HepG2 (cell line): Measurements from ENCODE around the gene TMEM130. TPM values are rescaled to one million over a fixed set of nuclear protein-coding genes. Genes with fewer than 3 reads are reported as not detected.
A peak's percentile ranks its signal among the peaks of the same experiment; 100 is the strongest.

Experiments
- ATAC-seq: fragments of 200-7000 bp; cut with Tn5 transposase; 3 replicates; pipeline ENCODE4 v1.9.1; 2020; ENCODE audit warnings: mild to moderate bottlenecking, moderate library complexity
- BruUV-seq: library from RNA; stranded (reverse); fragments of 400-500 nt; replicated peaks from 2 replicates; lab custom pipeline; 2021; lab: Mats Ljungman, UMichigan
- CTCF ChIA-PET: fragments of 300-600 bp; formaldehyde crosslinking; extraction: SDS; loops from one replicate; lab custom pipeline; 2021; ENCODE audit warnings: low total read pairs, inconsistent platforms, low intra/inter-chr PET ratio; lab: Yijun Ruan, JAX
- POLR2A ChIA-PET: fragments of 350-600 bp; sonication (Branson Sonifier 250); formaldehyde crosslinking; loops from one replicate; lab custom pipeline; 2020; ENCODE audit warnings: antibody characterized with exemption, inconsistent platforms; lab: Yijun Ruan, JAX
- DNase-seq: peaks from one replicate; pipeline ENCODE4 v3.0.0-alpha.2; 2015; ENCODE audit warnings: low spot score
- FAIRE-seq: peaks from 3 replicates; lab custom pipeline; 2011; peaks lifted over from hg19 to GRCh38; lab: Jason Lieb, UNC
- H2AFZ ChIP-seq: one replicate; pipeline ENCODE4 v1.6.1; 2011; ENCODE audit warnings: low read length, inconsistent platforms
- H3K27ac ChIP-seq: fragments of 300-600 bp; 3 replicates; pipeline ENCODE4 v1.8.0; 2011; ENCODE audit warnings: mixed run types, mild to moderate bottlenecking, mixed read lengths, low read length, inconsistent platforms; ENCODE audit not compliant: insufficient read depth; ENCODE audit errors: extremely low read length
- H3K27me3 ChIP-seq, 2 experiments: fragments of 200-600 bp in 1 of 2; 2 replicates in 1 of 2; 3 replicates in 1 of 2; pipeline versions ENCODE4 v1.6.0 to v1.8.0; 2011; ENCODE audit warnings: low read length in 2 of 2, mild to moderate bottlenecking in 2 of 2, moderate library complexity in 2 of 2, inconsistent platforms in 1 of 2; ENCODE audit not compliant: insufficient read depth in 2 of 2, control insufficient read depth in 1 of 2
- H3K36me3 ChIP-seq, 2 experiments: fragments of 200-600 bp in 1 of 2; replicated peaks in 1 of 2; 2 replicates in 1 of 2; 3 replicates in 1 of 2; pipeline versions ENCODE4 v1.5.1 to v1.8.0; 2011; ENCODE audit warnings: low read length in 2 of 2, inconsistent platforms in 1 of 2; ENCODE audit not compliant: insufficient read depth in 2 of 2, control insufficient read depth in 1 of 2
- H3K4me1 ChIP-seq: 2 replicates; pipeline ENCODE4 v1.5.1; 2012; ENCODE audit warnings: low read length, inconsistent platforms; ENCODE audit not compliant: insufficient read depth
- H3K4me2 ChIP-seq: 2 replicates; pipeline ENCODE4 v1.6.0; 2011; ENCODE audit warnings: low read depth, low read length, inconsistent platforms
- H3K4me3 ChIP-seq, 3 experiments: fragments of 200-600 bp in 1 of 3; sonication (generic), shearing (Covaris generic) in 1 of 3; replicated peaks in 1 of 3; 2 replicates each; pipeline ENCODE4 v1.5.1; 2011 to 2016; ENCODE audit warnings: low read length in 3 of 3, inconsistent platforms in 2 of 3, low read depth in 2 of 3, mild to moderate bottlenecking in 2 of 3, control low read depth in 1 of 3, mixed read lengths in 1 of 3; ENCODE audit not compliant: insufficient read depth in 1 of 3
- H3K79me2 ChIP-seq: one replicate; pipeline ENCODE4 v1.6.1; 2011; ENCODE audit warnings: low read length, inconsistent platforms; ENCODE audit not compliant: insufficient read depth
- H3K9ac ChIP-seq: 2 replicates; pipeline ENCODE4 v1.6.0; 2011; ENCODE audit warnings: mild to moderate bottlenecking, low read depth, low read length, inconsistent platforms; ENCODE audit not compliant: insufficient read depth
- H3K9me3 ChIP-seq: 2 replicates; pipeline ENCODE4 v1.5.1; 2012; ENCODE audit warnings: mild to moderate bottlenecking, low read length
- H4K20me1 ChIP-seq: 2 replicates; pipeline ENCODE4 v1.6.0; 2011; ENCODE audit warnings: inconsistent platforms, mild to moderate bottlenecking, low read length, moderate library complexity; ENCODE audit not compliant: insufficient read depth
- CCDC6 ChIP-seq: sonication (generic); formaldehyde crosslinking; IDR thresholded peaks from 2 replicates; pipeline ENCODE4 v1.8.1; 2022; ENCODE audit warnings: mild to moderate bottlenecking, missing genetic modification reagents, moderate library complexity
- CEBPG ChIP-seq: IDR thresholded peaks from 2 replicates; pipeline ENCODE4 v1.6.1; 2016
- MTA1 ChIP-seq: sonication (generic); formaldehyde crosslinking; IDR thresholded peaks from 2 replicates; pipeline ENCODE4 v1.4.0; 2020; ENCODE audit warnings: missing genetic modification reagents, mild to moderate bottlenecking, borderline replicate concordance
- NR2C2 ChIP-seq: sonication (generic); formaldehyde crosslinking; IDR thresholded peaks from 2 replicates; pipeline ENCODE4 v1.4.0; 2020; ENCODE audit warnings: missing genetic modification reagents, mild to moderate bottlenecking, moderate library complexity, borderline replicate concordance
- RAD21 ChIP-seq: fragments of 450-650 bp; formaldehyde crosslinking; IDR thresholded peaks from 2 replicates; pipeline ENCODE4 v1.5.0; 2020; ENCODE audit warnings: mild to moderate bottlenecking
- SNAI1 ChIP-seq: sonication (generic); formaldehyde crosslinking; IDR thresholded peaks from 2 replicates; pipeline ENCODE4 v1.5.0; 2020; ENCODE audit warnings: mild to moderate bottlenecking, missing genetic modification reagents, borderline replicate concordance
- STAG1 ChIP-seq: sonication (generic); formaldehyde crosslinking; IDR thresholded peaks from 2 replicates; pipeline ENCODE4 v1.4.0; 2020; ENCODE audit warnings: missing genetic modification reagents
- THAP7 ChIP-seq: sonication (generic); formaldehyde crosslinking; IDR thresholded peaks from 2 replicates; pipeline ENCODE4 v1.8.1; 2023; ENCODE audit warnings: mild to moderate bottlenecking, missing genetic modification reagents
- ZNF652 ChIP-seq: IDR thresholded peaks from 2 replicates; pipeline ENCODE4 v1.6.1; 2016; ENCODE audit warnings: low read depth, borderline replicate concordance
- WGBS: methylation state at CpG from one replicate; pipeline ENCODE4 v1.1.6; 2017; ENCODE audit warnings: low lambda C conversion rate; 5-methylcytosine and 5-hydroxymethylcytosine counted together
- in situ Hi-C: cut with HindIII; loops from 2 replicates; pipeline ENCODE4 v1.10.0; 2017; ENCODE audit warnings: low pct_unique_long_range_greater_than_20kb; ENCODE audit not compliant: extremely low pct_ligation_motif_present
- intact Hi-C: fragments of 100-400 bp; cut with micrococcal nuclease; formaldehyde crosslinking; loops from one replicate; pipeline ENCODE4 v1.10.0; 2022; ENCODE audit not compliant: unreplicated experiment
- polyA plus RNA-seq, 8 experiments: library from polyadenylated mRNA; depleted of rRNA in 3 of 8; stranded (reverse) in 7 of 8; unstranded in 1 of 8; fragments of >200 nt; fragmentation: Illumina TruSeq in 4 of 8; extraction: Trizol in 4 of 8; gene quantifications; 2 replicates each; pipeline versions ENCODE4 v1.2.1 to v1.2.3, GENCODE V29; 2011 to 2016; ENCODE audit warnings: low read depth in 4 of 8, missing spikeins in 1 of 8, mixed read lengths in 1 of 8; ENCODE audit not compliant: insufficient read depth in 1 of 8
- total RNA-seq, 5 experiments: library from RNA; depleted of rRNA; stranded (reverse); fragments of >200 nt; fragmentation: Illumina TruSeq; extraction: Trizol; gene quantifications; 2 replicates each; pipeline ENCODE4 v1.2.3, GENCODE V29; 2016; ENCODE audit warnings: low read depth in 1 of 5
- TF ChIP-seq, protein P1 (sequence below): sonication (generic); formaldehyde crosslinking; IDR thresholded peaks from 2 replicates; pipeline ENCODE4 v1.5.0; 2020; ENCODE audit warnings: mild to moderate bottlenecking, missing genetic modification reagents
- TF ChIP-seq, protein P2 (sequence below): sonication (generic); formaldehyde crosslinking; IDR thresholded peaks from 2 replicates; pipeline ENCODE4 v1.5.0; 2020; ENCODE audit warnings: mild to moderate bottlenecking, missing genetic modification reagents, moderate library complexity

Gene TMEM130
- total and polyA plus RNA-seq, 2 of the 13 experiments (the other 11 are each of a cell fraction or from before 2014, with no cell fraction given), result not detected

DNA sequence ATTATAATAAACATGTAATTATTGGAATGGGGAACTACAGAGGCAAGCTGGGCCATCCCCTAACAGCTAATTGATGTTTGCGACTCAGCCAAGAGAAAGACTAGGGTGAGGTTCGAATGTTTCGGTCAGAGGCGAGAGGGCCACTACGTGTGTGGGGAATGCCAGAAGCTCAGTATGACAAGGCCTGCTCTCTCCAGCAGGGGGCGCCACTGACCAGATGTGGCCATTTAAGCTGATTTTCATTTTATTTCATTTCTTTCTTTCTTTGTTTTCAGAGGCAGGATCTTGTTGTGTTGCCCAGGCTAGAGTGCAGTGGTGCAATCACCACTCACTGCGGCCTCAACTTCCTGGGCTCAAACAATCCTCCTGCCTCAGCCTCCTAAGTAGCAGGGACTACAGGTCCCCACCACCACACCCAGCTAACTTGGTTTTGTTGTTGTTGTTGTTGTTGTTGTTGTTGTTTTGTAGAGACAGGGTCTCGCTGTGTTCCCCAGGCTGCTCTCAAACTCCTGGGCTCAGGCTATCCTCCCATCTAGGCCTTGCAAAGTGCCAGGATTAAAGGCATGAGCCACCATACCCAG lies 38.1 kb downstream of the TMEM130 start:
- BruUV-seq, result no TSS peak
- no peaks in the 10 kb centered on the region for H3K36me3 ChIP-seq
- DNase-seq (peak; percentile 21), ATAC-seq (peak; percentile 60; the same call in 2 of the 3 replicates), FAIRE-seq (no peak)
- H3K27me3 ChIP-seq, result peaks cover 0 to 2% of the 10 kb centered on the region in 2 experiments; a peak in 1 of 5 replicates
- H3K79me2 ChIP-seq, result no peaks in the 10 kb centered on the region
- no peak overlapping the region for H3K9ac ChIP-seq
- intact Hi-C loops (no loop called here), in situ Hi-C loops (no loop called here)
- no peak overlapping the region for H2AFZ ChIP-seq
- no peak overlapping the region for H3K4me2 ChIP-seq
- WGBS, result 46% methylated on average over 8 of the region's 8 CpGs
- H3K4me1 ChIP-seq, result no peaks in the 10 kb centered on the region
- POLR2A ChIA-PET, result no interaction called here
- H3K27ac ChIP-seq, result no peak overlapping the region
- TF ChIP-seq RAD21 (CRISPR knock-in tag) (0 out of 2 replicates have a peak, but pooled peaks have one; percentile 11), CCDC6 (no peak), CEBPG (CRISPR knock-in tag) (no peak), MTA1 (CRISPR knock-in tag) (no peak), SNAI1 (CRISPR knock-in tag) (no peak), STAG1 (CRISPR knock-in tag) (peak; percentile 35), THAP7 (no peak), ZNF652 (CRISPR knock-in tag) (no peak), NR2C2 (no peak)
- TF ChIP-seq, protein P1, sequence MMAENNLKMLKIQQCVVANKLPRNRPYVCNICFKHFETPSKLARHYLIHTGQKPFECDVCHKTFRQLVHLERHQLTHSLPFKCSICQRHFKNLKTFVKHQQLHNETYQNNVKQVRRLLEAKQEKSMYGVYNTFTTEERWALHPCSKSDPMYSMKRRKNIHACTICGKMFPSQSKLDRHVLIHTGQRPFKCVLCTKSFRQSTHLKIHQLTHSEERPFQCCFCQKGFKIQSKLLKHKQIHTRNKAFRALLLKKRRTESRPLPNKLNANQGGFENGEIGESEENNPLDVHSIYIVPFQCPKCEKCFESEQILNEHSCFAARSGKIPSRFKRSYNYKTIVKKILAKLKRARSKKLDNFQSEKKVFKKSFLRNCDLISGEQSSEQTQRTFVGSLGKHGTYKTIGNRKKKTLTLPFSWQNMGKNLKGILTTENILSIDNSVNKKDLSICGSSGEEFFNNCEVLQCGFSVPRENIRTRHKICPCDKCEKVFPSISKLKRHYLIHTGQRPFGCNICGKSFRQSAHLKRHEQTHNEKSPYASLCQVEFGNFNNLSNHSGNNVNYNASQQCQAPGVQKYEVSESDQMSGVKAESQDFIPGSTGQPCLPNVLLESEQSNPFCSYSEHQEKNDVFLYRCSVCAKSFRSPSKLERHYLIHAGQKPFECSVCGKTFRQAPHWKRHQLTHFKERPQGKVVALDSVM (CRISPR knock-in tag), result peak; percentile 19; the same call in 1 of the 2 replicates
- TF ChIP-seq, protein P2, sequence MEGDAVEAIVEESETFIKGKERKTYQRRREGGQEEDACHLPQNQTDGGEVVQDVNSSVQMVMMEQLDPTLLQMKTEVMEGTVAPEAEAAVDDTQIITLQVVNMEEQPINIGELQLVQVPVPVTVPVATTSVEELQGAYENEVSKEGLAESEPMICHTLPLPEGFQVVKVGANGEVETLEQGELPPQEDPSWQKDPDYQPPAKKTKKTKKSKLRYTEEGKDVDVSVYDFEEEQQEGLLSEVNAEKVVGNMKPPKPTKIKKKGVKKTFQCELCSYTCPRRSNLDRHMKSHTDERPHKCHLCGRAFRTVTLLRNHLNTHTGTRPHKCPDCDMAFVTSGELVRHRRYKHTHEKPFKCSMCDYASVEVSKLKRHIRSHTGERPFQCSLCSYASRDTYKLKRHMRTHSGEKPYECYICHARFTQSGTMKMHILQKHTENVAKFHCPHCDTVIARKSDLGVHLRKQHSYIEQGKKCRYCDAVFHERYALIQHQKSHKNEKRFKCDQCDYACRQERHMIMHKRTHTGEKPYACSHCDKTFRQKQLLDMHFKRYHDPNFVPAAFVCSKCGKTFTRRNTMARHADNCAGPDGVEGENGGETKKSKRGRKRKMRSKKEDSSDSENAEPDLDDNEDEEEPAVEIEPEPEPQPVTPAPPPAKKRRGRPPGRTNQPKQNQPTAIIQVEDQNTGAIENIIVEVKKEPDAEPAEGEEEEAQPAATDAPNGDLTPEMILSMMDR (CRISPR knock-in tag), result peak; percentile 55
- no peak overlapping the region for H3K4me3 ChIP-seq
- H4K20me1 ChIP-seq, result no peaks in the 10 kb centered on the region
- no peaks in the 10 kb centered on the region for H3K9me3 ChIP-seq
- CTCF ChIA-PET, result interaction anchor here (1.5 kb wide), 1 partner anchor 9 kb away, joined by 4 read pairs; no protein-coding TSS in a partner anchor
